Measurements from ENCODE around the gene SULT1C2. TPM values are rescaled to one million over a fixed set of nuclear protein-coding genes. Genes with fewer than 3 reads are reported as not detected.

Gene SULT1C2
- 1 to 10 TPM; 1.7 to 2.8 TPM for total RNA-seq
- not detected for polyA plus RNA-seq
- long read RNA-seq, donor 1, full-length matches to known transcripts, result 2 of 2 reads
- long read RNA-seq, donor 1, partial matches to known transcripts, result 0 of 2 reads
- long read RNA-seq, donor 1, other reads (novel, unspliced or antisense), result 0 of 2 reads
- long read RNA-seq, donor 2, result 0 reads

DNA sequence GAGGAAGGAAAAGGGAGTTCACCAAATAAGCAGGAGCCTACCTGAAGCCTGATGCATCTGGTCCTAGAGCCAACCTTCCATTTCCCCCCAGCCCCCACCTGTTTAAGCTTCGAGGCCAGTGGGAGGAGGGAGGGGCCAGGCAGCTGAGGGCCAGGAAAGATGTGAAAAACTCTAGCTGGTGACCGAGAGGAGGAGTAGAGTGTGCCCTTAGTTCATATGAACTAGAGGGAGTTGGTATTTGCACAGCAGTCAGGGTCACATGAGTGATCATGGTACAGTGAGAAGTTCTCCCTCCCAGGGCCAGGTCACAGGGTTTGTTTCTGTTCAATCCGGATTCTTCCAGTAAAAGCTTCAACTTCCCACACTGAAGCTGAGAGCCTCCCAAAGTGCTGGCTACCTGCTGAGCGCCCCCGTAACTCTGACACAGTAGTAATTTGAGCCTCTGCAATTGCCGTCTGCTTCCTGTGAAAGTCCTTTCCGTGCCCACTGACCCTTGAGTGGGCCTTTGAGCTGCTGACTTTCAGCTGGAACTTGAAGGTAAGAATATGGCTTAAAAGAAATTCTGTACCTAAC is at the start of gene SULT1C2:
TSS of gene SULT1C2 (plus strand) at position 362 of the 573 bp plus-strand sequence. CDS start 4,773 bp downstream, outside the sequence.
- peaks cover 2% of the 10 kb centered on the region for H3K9me3 ChIP-seq (ENCODE audit: control insufficient read depth, low read length)
- no peaks in the 10 kb centered on the region for H3K4me1 ChIP-seq (ENCODE audit: control insufficient read depth in 1 of 2, insufficient read depth in 2 of 2, low read length in 2 of 2)
- no peak within 1 kb of the TSS for H3K4me3 ChIP-seq (ENCODE audit: low read length in 2 of 2)
- ATAC-seq (ENCODE audit: low FRiP score) (no peak), DNase-seq (no peak)
- no peak within 1 kb of the TSS for H3K27ac ChIP-seq (ENCODE audit: low read depth in 1 of 2, low read length in 2 of 2)
- intact Hi-C loops (cut with DNase I), result no loop called here
- 44 to 49% methylated on average over 7 of the region's 7 CpGs for whole genome bisulfite sequencing, 2 donors
- H3K36me3 ChIP-seq (ENCODE audit: control insufficient read depth in 1 of 2, insufficient read depth in 2 of 2, low read length in 1 of 2), result no peaks in the 10 kb centered on the region
- H3K27me3 ChIP-seq (ENCODE audit: control insufficient read depth in 1 of 2, insufficient read depth in 2 of 2, low read length in 1 of 2), result no peaks in the 10 kb centered on the region

DNA sequence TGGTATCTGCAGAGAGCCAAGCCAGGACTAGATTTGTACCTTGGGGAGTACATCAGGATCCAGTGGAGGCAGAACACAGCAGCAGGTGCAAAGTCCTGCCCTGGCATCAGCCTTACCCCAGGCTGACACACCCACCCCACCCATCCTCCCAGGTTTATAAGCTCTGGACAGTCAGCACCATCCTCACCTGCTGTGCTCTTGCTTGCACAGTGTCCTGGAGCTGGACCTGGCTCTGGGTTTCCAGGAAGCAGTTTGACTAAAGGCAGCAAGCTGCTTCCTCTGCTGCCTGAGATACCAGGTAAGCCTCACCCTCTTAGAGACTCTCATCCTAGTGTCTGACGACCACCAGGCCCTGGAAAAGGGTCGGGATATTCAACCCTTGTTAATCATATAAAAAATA is 48.9 kb upstream of the SULT1C2 start, which contains the start of gene SULT1C3:
TSS of gene SULT1C3 (plus strand) at position 183 of the 400 bp plus-strand sequence. CDS start 7,227 bp downstream, outside the sequence.
- Histone ChIP-seq H3K4me3 (ENCODE audit: low read length in 2 of 2) (no peak within 1 kb of the TSS), H3K4me1 (ENCODE audit: control insufficient read depth in 1 of 2, insufficient read depth in 2 of 2, low read length in 2 of 2) (no peaks in the 10 kb centered on the region), H3K9me3 (ENCODE audit: control insufficient read depth, low read length) (peaks cover 4% of the 10 kb centered on the region), H3K27ac (ENCODE audit: low read depth in 1 of 2, low read length in 2 of 2) (no peak within 1 kb of the TSS), H3K27me3 (ENCODE audit: control insufficient read depth in 1 of 2, insufficient read depth in 2 of 2, low read length in 1 of 2) (no peaks in the 10 kb centered on the region), H3K36me3 (ENCODE audit: control insufficient read depth in 1 of 2, insufficient read depth in 2 of 2, low read length in 1 of 2) (no peaks in the 10 kb centered on the region)
- no peak for DNase-seq
- intact Hi-C loops (cut with DNase I), result no loop called here
- ATAC-seq (ENCODE audit: low FRiP score), result no peak
- 74 to 88% methylated on average over 2 of the region's 2 CpGs for WGBS, 2 donors

DNA sequence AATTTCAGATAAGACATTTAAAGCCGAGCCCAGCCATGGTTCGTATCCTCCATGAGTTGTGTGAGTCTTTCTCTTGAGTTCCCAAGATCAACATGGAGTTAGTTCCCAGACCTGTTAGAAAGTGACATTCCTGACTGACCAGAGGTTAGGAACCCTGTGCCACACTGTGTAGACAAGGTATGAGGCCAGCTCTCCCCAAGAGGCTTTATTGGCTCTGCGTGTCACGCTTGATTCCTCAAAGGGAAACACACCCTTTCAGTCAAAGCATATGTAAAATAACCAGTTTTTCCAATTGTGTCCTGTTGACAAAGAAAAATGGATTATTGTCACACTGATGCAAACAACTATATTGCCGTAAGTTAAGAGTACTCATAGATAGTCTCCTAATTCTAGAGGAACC is 47.7 kb upstream of the SULT1C2 start:
- no peak for DNase-seq
- no peaks in the 10 kb centered on the region for H3K4me1 ChIP-seq (ENCODE audit: control insufficient read depth in 1 of 2, insufficient read depth in 2 of 2, low read length in 2 of 2)
- H3K4me3 ChIP-seq (ENCODE audit: low read length in 2 of 2), result no peak overlapping the region
- 87 to 92% methylated on average over 5 of the region's 5 CpGs for WGBS, 2 donors
- no peaks in the 10 kb centered on the region for H3K36me3 ChIP-seq (ENCODE audit: control insufficient read depth in 1 of 2, insufficient read depth in 2 of 2, low read length in 1 of 2)
- no peak overlapping the region for H3K27ac ChIP-seq (ENCODE audit: low read depth in 1 of 2, low read length in 2 of 2)
- H3K27me3 ChIP-seq (ENCODE audit: control insufficient read depth in 1 of 2, insufficient read depth in 2 of 2, low read length in 1 of 2), result no peaks in the 10 kb centered on the region
- no peak for ATAC-seq (ENCODE audit: low FRiP score)
- peaks cover 4% of the 10 kb centered on the region for H3K9me3 ChIP-seq (ENCODE audit: control insufficient read depth, low read length)
- intact Hi-C loops (cut with DNase I), result no loop called here

- WGBS, 2 donors, result 48 to 65% methylated on average over 1 of the region's 1 CpG
- Histone ChIP-seq H3K36me3 (ENCODE audit: control insufficient read depth in 1 of 2, insufficient read depth in 2 of 2, low read length in 1 of 2) (no peaks in the 10 kb centered on the region), H3K27me3 (ENCODE audit: control insufficient read depth in 1 of 2, insufficient read depth in 2 of 2, low read length in 1 of 2) (no peaks in the 10 kb centered on the region), H3K4me3 (ENCODE audit: low read length in 2 of 2) (no peak overlapping the region), H3K4me1 (ENCODE audit: control insufficient read depth in 1 of 2, insufficient read depth in 2 of 2, low read length in 2 of 2) (no peaks in the 10 kb centered on the region), H3K9me3 (ENCODE audit: control insufficient read depth, low read length) (no peaks in the 10 kb centered on the region), H3K27ac (ENCODE audit: low read depth in 1 of 2, low read length in 2 of 2) (no peak overlapping the region)
- ATAC-seq (ENCODE audit: low FRiP score) (no peak), DNase-seq (no peak)
- intact Hi-C loops (cut with DNase I), result no loop called here
Observed at GRCh38 chr2:108243566-108243965, 45.1 kb upstream of the SULT1C2 start.

GRCh38 chr2:108244667-108245414 is 43.9 kb upstream of the SULT1C2 start:
- no peaks in the 10 kb centered on the region for H3K27me3 ChIP-seq (ENCODE audit: control insufficient read depth in 1 of 2, insufficient read depth in 2 of 2, low read length in 1 of 2)
- no peak for DNase-seq
- WGBS, 2 donors, result 87% methylated on average over 2 of the region's 2 CpGs
- intact Hi-C loops (cut with DNase I), result no loop called here
- no peaks in the 10 kb centered on the region for H3K36me3 ChIP-seq (ENCODE audit: control insufficient read depth in 1 of 2, insufficient read depth in 2 of 2, low read length in 1 of 2)
- no peak overlapping the region for H3K27ac ChIP-seq (ENCODE audit: low read depth in 1 of 2, low read length in 2 of 2)
- ATAC-seq (ENCODE audit: low FRiP score), result peak; percentile 33
- no peak overlapping the region for H3K4me3 ChIP-seq (ENCODE audit: low read length in 2 of 2)
- H3K9me3 ChIP-seq (ENCODE audit: control insufficient read depth, low read length), result no peaks in the 10 kb centered on the region
- no peaks in the 10 kb centered on the region for H3K4me1 ChIP-seq (ENCODE audit: control insufficient read depth in 1 of 2, insufficient read depth in 2 of 2, low read length in 2 of 2)

GRCh38 chr2:108253106-108253505 is 35.6 kb upstream of the SULT1C2 start:
- H3K4me1 ChIP-seq (ENCODE audit: control insufficient read depth in 1 of 2, insufficient read depth in 2 of 2, low read length in 2 of 2), result no peaks in the 10 kb centered on the region
- H3K27ac ChIP-seq (ENCODE audit: low read depth in 1 of 2, low read length in 2 of 2), result no peak overlapping the region
- DNase-seq (no peak), ATAC-seq (ENCODE audit: low FRiP score) (no peak)
- H3K9me3 ChIP-seq (ENCODE audit: control insufficient read depth, low read length), result no peaks in the 10 kb centered on the region
- intact Hi-C loops (cut with DNase I), result no loop called here
- H3K4me3 ChIP-seq (ENCODE audit: low read length in 2 of 2), result no peak overlapping the region
- 2 to 4% methylated on average over 1 of the region's 1 CpG for WGBS, 2 donors
- H3K36me3 ChIP-seq (ENCODE audit: control insufficient read depth in 1 of 2, insufficient read depth in 2 of 2, low read length in 1 of 2), result no peaks in the 10 kb centered on the region
- H3K27me3 ChIP-seq (ENCODE audit: control insufficient read depth in 1 of 2, insufficient read depth in 2 of 2, low read length in 1 of 2), result no peaks in the 10 kb centered on the region

- no peaks in the 10 kb centered on the region for H3K4me1 ChIP-seq (ENCODE audit: control insufficient read depth in 1 of 2, insufficient read depth in 2 of 2, low read length in 2 of 2)
- WGBS, 2 donors, result 68 to 76% methylated on average over 3 of the region's 3 CpGs
- intact Hi-C loops (cut with DNase I), result no loop called here
- no peaks in the 10 kb centered on the region for H3K9me3 ChIP-seq (ENCODE audit: control insufficient read depth, low read length)
- H3K27ac ChIP-seq (ENCODE audit: low read depth in 1 of 2, low read length in 2 of 2), result no peak overlapping the region
- DNase-seq, result no peak
- H3K27me3 ChIP-seq (ENCODE audit: control insufficient read depth in 1 of 2, insufficient read depth in 2 of 2, low read length in 1 of 2), result no peaks in the 10 kb centered on the region
- ATAC-seq (ENCODE audit: low FRiP score), result no peak
- no peaks in the 10 kb centered on the region for H3K36me3 ChIP-seq (ENCODE audit: control insufficient read depth in 1 of 2, insufficient read depth in 2 of 2, low read length in 1 of 2)
- H3K4me3 ChIP-seq (ENCODE audit: low read length in 2 of 2), result no peak overlapping the region
Observed at GRCh38 chr2:108257757-108258331, 30.9 kb upstream of the SULT1C2 start.

DNA sequence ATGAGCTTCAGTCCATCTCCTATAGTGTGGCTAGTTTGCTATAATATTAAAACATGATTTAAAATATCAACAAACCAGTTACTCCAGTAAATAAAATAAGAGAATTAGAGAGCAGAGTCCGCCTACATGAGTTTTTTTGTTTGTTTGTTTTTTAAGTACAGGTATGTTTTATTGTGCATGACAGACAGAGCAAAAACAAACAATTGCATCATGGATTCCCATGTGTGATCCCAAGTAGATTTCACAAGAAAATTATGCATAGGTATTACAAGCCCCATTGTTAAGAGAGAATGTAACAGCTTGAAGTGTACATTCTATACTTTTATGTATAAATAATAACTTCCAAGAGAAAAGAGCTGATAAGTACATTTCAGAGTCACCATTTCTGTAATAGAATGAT is 27.9 kb upstream of the SULT1C2 start:
- ATAC-seq (ENCODE audit: low FRiP score), result no peak
- intact Hi-C loops (cut with DNase I), result no loop called here
- H3K36me3 ChIP-seq (ENCODE audit: control insufficient read depth in 1 of 2, insufficient read depth in 2 of 2, low read length in 1 of 2), result no peaks in the 10 kb centered on the region

More for the DNA sequence above, 27.9 kb upstream of the SULT1C2 start:
- H3K9me3 ChIP-seq (ENCODE audit: control insufficient read depth, low read length), result peaks cover 1% of the 10 kb centered on the region
- H3K27ac ChIP-seq (ENCODE audit: low read depth in 1 of 2, low read length in 2 of 2), result no peak overlapping the region
- H3K4me1 ChIP-seq (ENCODE audit: control insufficient read depth in 1 of 2, insufficient read depth in 2 of 2, low read length in 2 of 2), result no peaks in the 10 kb centered on the region
- DNase-seq, result no peak
- H3K27me3 ChIP-seq (ENCODE audit: control insufficient read depth in 1 of 2, insufficient read depth in 2 of 2, low read length in 1 of 2), result no peaks in the 10 kb centered on the region
- WGBS, 2 donors, result 76 to 85% methylated on average over 1 of the region's 1 CpG
- no peak overlapping the region for H3K4me3 ChIP-seq (ENCODE audit: low read length in 2 of 2)

Measured in aorta (tissue), 5 donors.